NK-92 (cell line): ENCODE data around the gene SMIM30.

Experiments used
- DNase-seq: peaks from one replicate; lab custom pipeline; 2025; ENCODE audit not compliant: unreplicated experiment; lab: John Stamatoyannopoulos, UW

Gene SMIM30

DNA sequence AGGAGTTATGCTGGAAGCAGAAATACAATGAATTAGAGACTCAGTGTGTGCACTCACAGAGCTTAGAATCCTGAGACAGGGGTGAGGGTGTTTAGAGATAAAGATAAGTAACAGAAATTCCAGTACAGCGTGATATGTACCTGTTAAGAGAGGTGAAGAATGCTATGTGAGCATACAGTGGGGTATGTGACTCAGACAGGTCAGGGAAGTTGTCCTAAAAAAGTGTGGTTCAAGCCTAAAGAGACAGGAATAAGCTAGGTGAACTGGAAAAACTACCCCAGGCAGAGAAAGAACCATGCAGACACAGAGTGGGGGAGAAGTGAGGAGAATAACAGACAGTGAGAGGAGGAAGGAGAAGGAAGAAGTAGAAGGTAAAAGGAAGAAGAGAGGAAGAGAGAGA lies 8.6 kb downstream of the SMIM30 start:
- DNase-seq = no peak

DNA sequence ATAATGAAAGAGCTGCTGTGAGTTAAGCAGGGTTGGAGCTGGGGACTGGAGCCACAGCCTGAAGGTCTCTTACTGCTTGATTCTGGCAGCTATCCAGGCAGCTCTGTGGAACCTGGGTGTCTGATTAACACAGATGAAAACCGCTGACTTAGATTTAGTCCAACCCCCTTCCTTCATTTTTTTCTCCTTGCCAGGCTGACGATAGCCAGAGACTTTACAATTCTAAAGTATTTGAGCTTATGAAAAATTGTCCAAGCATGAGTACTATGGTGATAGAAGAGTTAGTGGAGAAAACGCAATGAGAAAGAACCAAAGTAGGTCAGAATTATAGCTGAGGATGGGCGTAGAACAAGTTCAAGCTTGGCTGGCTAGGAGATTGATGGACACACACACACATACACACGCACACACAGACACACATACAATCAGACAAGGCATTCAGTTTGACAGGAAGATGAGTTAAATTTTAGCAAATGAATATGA lies 18.2 kb downstream of the SMIM30 start:
- no peak for DNase-seq

DNA sequence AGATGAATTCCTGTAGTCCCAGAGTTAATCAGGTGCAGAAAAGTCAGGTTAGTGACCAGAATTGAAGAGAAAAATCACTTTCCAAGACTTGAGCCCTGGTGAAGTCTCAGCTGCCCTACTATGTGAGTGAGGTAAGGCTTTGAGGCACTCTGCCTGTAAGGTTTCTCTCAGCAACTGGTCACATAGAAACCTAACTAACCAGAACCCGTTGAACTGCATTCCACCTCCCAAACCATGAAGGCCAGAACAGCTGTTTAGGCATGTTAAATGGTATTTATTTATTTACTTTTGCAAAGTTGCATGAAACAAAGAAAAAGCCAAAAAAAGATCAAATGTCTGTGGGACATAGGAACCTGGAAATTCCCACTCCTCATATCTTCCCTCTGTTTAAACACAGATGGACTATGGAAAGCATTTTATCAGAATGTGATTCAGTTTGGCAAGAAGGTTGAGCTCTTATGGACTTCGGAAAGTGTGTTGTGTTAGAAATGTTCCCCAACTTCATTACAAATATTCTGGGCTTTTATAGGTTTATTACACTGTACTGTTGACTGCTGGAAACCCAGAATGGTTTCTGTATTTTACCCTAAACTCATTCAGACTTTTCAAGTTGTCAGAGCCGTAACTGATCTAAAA lies 19.0 kb downstream of the SMIM30 start:
- no peak for DNase-seq

DNA sequence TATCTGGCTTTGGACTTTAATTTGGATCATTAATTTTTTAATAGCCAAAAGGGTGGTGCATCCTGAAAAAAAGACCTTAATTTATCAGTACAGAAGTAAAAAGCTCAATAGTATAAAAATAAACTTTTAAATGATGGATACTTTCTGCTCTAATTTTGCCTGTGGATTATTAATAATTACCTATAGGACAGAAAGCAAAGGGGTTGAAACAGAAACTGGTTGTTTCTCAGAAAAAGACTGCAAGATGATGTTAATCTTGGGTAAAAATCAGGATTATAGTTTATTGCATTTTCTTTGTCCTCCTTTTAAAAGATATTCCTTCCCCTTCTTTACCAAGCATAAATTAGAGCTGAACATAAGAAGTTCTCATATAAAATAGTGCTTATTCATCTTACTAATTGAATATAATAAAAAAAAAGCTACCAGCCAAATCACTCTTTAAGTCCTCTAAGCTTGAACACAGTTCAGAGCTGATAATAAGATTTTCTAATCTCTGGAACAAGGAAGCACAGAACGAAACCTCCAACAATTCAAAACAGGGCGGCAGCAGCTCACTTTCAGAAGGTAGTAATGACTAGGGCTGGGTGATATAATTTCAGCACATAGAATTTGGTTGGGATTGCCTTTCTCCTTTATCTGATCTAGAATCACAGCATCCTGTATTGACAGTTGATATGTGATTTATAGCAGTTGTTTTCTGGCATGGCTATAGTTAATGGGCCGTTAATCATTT lies 23.7 kb downstream of the SMIM30 start:
- DNase-seq = no peak

DNA sequence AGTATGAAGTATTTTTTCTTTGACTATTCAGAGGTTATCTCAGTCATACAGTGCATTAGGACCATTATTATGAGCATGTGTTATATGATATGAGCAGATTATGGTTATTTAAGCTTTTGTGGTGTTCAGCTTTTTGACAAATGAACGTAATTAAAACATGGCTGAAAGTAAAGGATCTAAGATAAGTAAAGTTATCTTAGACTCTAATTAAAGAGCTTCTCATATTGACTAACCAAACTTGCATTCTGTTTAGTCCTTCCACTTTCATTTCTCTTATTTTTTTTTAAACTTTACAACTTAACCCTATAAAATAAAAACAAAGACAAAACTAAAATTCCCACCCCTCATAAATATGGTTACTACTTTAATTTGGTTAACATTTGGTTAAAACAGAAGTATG lies 24.8 kb downstream of the SMIM30 start:
- DNase-seq = no peak

DNA sequence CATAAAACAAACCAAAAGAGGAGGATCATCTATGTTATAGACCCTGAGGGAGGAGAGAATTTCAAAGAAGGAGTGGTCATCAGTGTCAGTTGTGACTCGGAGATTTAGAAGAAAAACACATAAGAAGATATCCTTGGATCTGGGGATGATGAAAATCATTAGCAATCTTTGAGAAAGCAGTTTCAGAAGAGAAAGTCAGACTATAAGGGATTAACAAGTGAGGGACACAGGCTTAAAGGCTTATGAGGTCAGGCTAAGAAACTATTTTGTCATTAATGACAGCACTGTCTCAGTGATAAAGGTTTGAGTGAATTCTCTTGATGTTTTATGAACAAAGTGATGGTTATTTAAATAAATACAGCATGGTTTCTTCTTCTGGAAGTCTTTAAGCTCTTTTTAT lies 25.6 kb downstream of the SMIM30 start:
- DNase-seq = no peak

DNA sequence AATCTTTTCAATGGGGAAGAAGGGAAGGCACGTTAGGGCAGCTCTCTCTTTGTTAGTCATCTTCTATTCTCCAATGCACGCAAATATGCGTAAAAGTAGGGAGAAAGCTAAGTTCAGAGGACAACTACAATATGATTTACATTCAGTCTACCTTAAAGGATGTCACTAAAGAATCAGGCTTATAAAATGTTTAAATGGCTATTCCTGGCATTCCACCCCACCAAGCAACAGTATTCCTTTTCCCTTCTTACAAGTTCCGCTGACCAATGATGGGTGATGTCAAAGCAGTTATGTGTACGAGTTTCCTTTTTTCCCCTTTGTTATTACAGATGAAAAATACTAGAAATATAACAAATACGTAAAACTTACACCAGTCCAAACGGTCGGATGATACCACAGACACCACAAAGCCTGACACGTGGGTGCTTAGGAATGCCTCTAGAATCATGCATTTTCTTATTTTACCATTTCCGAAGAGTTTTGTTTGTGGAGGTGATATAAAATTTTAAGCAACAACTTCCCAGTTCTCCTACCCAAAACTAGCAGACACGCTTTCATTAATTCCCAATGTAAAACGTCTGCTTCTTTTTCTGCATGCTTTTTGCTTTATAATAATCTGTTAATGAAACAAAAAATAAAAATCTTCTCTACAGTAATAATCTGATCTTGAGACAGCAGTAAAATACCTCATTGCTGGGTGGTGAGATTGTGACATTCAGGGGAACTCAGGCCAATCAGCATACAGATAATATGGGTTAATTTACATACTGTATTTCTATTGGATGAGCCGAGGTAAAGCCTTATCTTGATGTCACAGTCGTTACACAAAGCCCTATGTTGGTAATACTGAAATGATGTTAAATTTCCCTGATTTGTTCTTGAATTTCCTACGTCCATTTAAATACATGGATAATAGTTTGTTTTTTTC lies 31.0 kb downstream of the SMIM30 start:
- no peak for DNase-seq

DNA sequence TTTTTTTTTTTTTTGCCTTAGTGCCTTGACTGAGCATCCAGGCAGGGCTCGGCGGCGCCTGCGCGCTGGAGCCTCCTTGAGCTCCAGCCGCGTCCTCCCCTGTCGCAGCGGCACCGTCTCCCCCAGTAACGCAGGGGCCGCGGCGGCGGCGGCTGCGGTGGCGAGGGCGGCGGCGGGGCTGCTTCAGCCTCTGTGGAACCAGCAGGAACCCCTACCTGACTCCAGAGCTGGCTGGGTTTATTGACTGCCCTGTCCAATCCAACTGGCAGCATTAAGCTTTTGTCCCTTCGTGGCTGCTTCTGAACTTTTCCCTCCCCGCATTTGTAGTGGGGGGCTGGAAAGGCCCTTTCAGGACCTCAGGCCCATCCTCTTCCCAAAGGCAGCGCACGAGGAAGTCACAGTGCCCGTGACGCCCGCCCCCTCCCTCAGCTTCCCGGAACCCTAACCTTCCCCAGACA lies 31.9 kb downstream of the SMIM30 start, which contains the start of gene GPR85:
Gene GPR85, minus strand, starts transcription at position 397 of the 458 bp plus-strand sequence. CDS start 2,106 bp downstream, outside the sequence.
- DNase-seq = no peak

DNA sequence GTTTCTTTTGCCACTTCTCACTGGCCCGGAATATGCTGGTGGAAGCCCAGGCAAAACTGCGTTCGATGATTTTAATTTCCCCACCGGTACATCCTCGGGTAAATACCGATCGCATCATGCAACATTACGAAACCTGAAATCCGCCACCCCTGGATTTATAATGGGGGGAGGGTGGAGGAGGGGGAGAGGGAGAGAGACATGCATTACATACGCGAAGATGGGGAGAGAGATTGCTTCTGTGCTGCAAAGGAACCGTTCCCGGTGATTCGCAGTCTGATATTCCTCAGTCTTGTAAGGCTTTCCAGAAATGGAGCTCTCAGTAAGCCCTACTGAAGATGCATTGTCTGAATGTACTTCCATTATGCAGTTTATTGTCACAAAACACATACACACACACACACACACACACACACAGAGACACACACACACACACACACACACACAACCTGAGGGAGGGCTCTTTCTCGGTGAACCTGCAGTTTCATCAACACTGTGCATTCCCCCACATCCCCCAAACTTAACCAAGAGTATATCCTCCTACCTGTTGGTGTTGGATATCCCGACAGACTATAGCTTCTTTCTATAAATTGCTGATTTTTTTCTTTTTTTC lies 32.5 kb downstream of the SMIM30 start:
- DNase-seq = no peak

DNA sequence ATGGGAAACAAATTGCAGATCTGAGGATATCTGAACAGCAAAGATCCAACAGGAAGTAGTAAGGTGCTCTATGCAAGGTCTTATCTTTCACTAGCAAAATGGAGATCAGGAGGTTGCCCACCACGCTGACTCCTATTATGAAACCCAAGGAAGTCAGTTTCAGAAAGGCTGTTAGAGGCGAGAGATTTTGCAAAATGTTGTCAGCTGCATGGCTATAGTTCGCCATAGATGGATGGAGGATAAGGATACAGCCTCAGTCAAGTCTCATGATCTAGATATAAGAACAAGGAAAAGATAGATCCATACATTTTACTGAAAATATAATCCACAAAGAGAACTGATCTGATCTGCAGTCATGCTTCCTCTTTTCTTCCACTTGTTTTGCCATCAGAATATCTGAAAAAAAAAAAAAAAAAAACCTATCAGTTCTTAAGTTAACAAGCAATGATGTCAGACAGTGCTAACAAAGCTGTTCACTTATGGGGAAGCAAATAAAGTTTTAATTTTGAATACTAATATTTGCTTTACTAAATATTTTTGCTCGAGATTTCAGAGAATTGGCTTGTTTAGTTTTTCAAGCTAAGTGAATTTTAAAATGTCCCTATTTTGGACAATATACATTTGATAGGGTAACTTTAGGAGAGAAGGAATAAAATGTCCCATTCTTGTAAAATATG lies 33.7 kb downstream of the SMIM30 start:
- no peak for DNase-seq

DNA sequence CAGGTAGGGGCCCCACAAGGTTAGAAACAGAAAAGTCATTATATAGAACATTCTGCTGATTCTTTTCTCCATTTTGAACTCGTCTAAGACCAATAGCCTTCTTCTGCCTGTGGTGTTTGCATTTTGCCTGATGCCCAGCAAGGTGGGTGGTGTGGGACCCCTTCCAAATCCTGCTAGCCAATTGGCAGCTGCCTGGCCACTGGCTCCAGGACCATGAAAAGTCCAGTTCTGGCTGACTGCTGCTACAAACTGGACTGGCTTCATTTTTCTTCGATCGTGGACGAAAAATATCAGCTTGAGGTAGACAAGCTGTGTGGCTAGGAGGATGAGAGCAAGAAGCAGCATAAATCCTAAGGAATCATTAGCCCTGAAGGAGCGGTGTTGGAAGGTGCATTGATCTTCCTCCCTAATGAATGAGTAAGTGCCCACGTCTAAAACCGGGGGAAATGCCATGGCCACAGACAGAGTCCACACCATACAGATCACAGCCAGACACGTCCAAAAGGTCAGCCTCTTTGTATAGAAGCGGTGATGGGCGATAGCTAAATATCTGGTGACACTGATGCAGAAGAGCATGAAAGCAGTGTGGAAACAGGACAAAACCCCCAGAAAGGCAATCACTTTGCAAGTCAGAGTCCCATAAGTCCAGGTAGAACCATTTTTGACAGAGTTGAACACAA lies 34.4 kb downstream of the SMIM30 start:
- no peak for DNase-seq

DNA sequence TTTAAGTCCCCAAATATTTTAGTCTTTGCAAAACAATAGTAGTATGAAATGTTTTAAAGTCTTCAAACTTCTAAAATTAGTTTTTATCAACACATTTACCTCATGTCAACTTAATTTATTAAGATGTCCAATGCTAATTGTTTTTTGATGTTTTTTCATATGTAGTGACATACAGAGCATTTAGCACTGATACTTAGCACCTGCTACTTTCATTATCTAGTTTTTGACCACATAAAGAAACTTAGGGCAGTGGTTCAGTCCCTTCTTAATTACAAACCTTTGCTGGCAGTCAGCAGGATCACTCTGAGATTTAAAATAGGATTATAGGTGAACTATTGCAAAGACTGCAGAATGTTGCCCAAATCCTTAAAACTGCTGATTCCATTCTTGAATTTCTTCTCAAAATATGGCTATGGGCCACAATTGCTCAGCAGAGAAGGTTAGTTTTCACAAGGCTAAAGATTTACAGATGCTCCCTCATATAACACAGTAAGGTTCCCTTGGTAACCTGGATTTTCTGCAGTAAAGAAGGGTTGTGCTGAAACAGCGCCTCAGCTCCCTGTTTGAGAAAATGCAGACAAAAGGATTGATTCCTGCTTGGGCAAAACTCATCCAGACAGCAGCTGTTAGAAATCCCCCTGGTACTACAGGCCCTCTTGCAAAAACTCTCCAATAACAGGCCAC lies 35.1 kb downstream of the SMIM30 start:
- DNase-seq = no peak

DNA sequence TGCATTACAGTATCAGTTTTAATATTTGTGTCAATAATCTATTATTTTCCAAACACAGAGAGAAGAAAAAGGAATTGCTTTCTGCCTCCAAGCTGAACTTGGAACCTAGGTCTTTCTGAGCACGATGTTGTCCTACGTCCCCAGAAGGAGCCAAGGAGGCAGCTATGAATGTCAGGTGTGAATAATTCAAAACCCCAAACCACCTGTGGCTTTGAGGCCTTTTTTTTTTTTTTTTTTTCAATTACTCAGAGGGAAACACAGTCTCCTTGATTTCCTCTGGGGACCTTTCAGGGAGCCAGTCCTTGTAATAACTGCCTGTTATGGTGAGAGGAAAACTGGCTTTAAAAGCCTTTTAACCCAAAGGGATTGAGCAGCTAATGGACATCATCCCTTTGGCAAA lies 40.0 kb downstream of the SMIM30 start:
- no peak for DNase-seq

DNA sequence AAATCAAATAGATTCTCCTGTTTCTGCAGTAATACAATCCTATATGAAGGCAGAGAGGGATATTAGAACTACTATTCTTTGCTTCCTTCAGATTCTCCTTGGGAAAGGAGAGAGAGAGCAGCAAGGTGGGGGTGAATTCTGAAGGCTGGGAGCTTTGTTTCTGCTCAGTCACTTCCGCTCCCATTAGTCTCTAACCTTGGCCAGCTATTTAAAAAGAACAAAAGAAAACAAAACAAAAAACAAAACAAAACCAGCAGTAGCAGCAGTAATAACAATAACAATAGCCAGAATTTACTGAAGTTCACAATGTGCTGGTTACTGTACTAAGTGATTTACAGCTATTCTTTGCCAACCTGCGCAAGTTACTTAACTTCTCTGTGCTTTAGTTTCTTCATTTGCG lies 41.7 kb downstream of the SMIM30 start:
- DNase-seq = no peak

DNA sequence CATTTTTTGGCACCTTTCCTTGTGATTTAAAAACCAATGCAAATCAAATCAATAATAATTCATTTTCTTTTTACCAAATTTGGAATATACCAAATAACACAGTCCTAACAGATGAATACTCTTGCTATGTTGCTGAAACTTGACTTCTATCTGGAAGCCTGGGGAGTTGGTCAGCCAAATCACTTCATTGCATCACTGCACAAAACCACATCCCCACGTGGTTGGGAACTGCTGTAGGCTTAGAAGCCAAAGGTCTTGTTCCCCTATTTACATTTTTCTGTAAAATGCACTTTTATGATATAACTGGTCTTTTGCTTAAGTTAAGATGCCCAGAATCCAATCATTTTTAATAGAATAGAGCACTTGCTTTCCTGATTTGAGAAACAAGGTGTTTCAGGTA lies 46.9 kb downstream of the SMIM30 start:
- no peak for DNase-seq
